GM18499 (cell line): ENCODE results near the gene COA8.
"Not testable (repeated sequence)": the region's sequence is repeated elsewhere in the genome, so short reads cannot be mapped to it uniquely, and the experiment has no call there.

Source experiments
- ATAC-seq: cut with Tn5 transposase; IDR thresholded peaks from one replicate; pipeline ENCODE4 v1.9.1; 2021; ENCODE audit warnings: moderate number of reproducible peaks; ENCODE audit not compliant: insufficient read depth, unreplicated experiment

Gene COA8

DNA sequence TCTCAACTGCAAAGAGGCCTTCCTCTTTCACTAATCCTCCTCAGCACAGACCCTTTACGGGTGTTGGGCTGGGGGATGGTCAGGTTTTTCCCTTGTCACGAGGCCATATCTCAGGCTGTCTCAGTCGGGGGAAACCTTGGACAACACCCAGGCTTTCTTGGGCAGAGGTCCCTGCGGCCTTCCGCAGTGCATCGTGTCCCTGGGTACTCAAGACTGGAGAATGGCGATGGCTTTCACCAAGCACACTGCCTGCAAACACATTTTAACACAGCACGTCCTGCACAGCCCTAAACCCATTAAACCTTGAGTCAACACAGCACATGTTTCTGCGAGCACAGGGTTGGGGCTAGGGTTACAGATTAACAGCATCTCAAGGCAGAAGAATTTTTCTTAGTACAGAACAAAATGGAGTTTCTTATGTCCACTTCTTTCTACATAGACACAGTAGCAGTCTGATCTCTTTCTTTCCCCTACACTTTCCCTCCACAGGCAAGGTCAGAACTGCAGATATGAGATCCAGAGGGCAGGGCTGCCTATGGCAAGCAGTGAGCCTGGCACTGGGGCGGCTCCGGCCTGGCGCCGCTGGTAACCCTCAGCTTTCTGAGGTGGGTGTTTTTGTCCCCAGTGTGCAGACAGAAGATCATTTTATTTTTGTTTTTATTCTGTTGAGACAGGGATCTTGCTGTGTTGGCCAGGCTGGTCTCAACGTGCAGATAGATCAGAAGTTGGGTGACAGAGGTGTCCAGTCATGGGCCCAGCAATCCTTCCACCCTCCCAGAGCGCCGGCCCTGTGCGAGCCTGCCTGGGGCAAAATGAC is 37.1 kb upstream of the COA8 start:
- not testable (repeated sequence) for ATAC-seq

GRCh38 chr14:103526247-103526913 is 36.4 kb upstream of the COA8 start:
- no peak for ATAC-seq

DNA sequence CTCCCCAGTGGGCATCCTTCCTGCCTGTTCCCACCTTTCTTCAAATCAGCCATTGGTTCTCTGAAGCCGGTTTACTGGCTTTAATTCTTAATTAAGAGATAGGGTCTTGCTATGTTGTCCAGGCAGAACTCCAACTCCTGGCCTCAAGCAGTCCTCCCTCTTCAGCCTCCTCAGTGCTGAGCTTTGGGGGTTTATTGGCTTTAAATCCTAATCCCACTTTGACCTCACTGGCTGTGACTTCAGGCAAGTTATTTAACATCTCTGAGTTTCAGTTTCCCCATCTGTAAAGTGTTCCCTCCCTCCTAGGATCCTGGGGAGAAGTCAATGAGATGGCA is 35.9 kb upstream of the COA8 start:
- ATAC-seq, result no peak

DNA sequence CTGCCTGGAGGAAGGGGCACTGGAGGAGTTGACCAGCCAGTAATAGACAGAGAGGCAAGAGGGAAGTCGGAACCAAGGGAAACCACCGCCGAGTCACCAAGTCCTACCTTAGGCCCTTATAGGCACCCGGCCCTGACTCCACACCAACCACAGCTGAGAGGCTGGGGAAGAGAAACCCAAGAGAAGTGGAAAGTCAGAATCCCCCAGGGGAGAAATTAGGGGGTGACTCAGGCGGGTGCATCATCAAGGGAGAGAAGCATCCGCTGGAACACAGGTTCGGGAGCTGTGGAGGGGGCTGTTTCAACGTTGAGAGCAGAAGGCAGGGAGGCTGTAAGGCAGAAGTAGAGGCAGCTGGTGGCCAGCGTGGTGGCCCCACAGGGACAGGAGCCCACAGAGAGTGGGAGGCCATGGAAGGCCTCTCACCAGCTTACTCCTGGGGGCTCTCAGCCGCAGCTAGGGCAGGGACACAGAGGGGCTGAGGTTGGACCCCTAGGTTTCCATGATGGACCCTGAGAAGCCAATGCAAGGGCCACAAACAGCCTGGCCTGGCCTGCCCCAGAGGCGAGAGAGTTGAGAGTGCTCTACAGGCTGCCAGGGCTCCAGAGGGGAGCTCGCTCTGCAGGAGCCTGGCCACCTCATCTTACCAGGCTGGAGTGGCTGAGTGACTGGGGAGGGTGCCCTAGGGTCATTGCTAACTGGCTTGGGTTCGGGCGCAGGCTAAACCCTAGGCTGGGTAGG is 35.2 kb upstream of the COA8 start:
- ATAC-seq, result peak; percentile 54

DNA sequence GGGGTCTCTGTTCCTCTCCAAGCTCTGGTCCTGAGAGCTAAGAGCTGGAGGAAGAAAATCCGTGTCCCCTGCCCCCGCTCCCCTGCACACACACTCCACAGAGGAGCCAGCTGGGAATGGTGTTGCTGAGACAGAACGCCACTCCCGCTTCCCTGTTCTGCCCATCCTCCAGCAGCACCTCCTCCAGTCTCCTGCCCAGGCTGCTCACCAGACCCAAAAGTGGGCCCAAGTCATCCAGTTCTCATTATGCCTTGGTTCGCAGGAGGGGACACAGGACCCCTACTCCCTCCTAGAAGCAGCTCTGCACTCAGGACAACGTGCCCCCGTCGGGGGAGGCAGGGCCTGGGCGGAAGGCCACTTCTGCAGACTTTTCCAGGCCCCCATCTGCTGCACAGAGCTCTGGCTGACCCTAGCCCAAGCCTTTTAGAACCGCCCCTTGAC is 34.6 kb upstream of the COA8 start:
- no peak for ATAC-seq

GRCh38 chr14:103528587-103529382 is 34.0 kb upstream of the COA8 start, which contains the start of gene TRMT61A:
TSS of gene TRMT61A (plus strand) at chr14:103529196. CDS start at chr14:103529979, 783 bp downstream.
- ATAC-seq, result no peak

DNA sequence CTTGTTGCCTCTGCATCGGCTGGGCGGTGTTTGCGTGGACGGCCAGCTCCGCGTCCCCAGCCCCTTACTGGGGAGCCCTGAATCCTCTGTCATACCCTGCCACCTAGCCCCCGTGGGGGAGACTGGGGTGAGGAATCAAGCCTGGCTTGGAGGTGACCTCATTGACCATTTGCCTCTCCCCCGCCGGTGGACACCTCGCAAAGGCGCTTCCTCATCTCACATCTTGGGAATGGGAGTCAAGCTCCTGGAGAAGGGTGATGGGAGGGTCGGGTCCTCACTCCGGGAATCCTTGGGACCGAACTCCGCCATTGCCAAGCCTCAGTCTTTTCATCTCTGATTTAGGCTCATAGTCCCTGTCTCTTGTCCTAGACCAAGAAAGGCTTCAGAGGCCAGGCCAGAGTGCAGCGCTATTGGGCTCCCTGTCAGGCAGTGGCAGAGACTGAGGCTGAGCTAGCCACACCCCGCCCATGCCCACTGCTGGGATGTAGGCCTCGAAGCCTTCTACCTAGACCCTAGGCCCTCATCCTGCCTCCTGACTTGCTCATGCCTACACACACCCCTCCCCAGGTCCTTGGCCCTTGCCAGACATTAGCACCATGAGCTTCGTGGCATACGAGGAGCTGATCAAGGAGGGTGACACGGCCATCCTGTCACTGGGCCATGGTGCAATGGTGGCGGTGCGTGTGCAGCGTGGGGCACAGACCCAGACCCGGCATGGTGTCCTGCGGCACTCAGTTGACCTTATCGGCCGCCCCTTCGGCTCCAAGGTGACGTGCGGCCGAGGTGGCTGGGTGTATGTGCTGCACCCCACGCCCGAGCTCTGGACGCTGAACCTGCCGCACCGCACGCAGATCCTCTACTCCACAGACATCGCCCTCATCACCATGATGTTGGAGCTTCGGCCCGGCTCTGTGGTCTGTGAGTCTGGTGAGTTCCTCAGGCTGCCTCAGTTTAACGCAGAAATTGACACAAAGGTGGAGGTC is 33.1 kb upstream of the COA8 start:
- ATAC-seq, result no peak

DNA sequence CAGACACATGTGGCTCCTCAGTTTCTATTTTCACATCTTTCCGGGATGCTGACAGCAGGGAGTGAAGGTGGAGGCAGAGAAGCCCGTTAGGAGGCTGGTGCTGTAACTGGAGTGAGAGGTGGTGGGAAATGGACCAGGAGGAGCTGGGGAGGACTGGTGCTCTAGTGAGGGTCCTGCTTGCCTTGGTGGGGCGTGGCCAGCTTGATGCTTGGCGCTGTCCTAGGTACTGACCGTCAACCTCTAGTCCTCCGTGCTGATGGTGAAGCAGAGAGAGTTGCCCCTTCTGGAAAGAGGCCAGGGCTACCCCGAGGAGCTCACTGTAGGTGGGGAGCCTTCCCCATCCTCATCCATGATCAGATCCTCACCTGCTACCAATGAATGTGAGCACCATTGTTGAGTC is 32.4 kb upstream of the COA8 start:
- no peak for ATAC-seq

- no peak for ATAC-seq
Observed at GRCh38 chr14:103530831-103531230, 31.9 kb upstream of the COA8 start.

DNA sequence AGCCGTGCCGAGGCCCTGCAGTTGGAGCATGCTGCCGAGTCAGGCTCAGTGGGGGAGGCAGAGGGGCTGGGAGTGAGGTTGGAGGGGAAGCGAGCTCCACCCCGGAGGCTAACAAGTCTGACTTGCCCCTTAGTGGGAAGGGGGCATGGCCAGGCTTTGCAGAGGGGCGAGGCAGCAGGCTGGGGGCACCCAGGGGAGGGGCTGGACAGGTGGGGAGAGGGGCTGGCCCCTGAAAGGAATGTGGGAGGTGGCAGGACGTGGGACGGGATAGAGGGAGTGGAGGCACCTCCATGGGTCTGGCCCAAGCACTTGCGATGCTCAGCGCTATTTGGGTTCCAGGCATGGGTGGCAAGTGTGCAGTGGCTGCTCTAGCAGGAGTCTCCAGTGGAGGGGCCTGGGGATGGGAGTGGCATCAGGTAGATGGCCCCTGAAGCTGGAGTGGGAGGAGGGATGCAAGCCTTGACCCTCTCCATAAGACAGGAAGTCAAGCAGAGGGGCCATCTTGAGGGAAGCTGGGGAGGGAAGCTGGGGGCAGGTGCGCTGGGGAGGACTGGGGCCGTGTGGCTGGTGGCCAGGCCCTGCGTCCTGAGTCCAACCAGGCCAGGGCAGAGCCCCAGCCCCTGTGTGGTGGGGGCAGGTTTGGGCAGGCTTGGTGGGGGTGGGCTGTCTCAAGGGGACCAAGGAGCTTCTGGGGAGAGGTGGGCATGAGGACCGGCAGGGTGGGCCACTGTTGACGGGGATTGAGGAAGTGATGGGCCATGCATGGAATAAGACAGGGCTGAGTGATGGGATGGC is 31.1 kb upstream of the COA8 start:
- no peak for ATAC-seq

GRCh38 chr14:103532216-103533136 is 30.3 kb upstream of the COA8 start:
- ATAC-seq, result no peak

DNA sequence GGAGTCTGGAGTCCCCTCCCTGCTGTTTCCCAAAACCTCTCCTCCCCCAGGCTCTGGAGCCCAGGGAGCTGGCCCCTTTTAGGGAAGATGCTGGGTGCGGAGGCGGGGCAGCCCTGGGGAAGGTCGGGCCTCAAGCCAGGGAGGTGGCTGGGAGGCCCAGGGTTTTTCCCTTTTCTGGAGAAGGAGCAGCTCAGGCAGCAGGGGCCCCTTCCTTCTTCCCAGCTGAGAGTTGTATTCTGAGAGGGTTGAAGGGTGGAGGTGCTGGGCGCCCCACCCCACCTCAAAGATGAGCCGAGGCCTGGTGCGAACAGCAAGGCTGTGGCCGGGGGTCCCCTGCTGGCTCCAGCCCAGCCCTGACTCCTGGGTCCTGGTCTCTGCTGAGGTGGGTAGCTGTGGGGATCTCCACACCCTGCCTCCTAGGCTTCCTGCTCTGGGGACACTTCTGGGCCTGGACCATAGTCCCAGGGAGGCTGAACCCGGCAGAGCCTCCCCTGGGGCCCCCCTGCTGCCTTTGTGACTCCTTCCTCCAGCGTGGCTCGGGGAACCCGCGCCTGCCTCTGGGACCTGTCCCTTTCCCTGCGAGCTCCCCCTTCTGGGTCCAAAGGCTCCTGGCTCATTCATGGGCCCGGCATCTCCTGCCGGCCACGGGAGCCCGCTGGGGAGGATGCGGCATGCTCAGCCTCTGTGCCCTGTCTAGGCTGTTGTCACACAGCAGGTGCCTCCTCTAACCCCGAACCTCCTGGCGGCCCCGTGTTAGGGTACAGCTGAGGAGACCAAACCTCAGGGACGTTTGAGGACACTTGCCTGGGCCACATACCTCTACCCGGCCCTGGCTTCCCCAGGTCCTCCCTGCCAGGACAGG is 29.4 kb upstream of the COA8 start:
- ATAC-seq, result no peak

DNA sequence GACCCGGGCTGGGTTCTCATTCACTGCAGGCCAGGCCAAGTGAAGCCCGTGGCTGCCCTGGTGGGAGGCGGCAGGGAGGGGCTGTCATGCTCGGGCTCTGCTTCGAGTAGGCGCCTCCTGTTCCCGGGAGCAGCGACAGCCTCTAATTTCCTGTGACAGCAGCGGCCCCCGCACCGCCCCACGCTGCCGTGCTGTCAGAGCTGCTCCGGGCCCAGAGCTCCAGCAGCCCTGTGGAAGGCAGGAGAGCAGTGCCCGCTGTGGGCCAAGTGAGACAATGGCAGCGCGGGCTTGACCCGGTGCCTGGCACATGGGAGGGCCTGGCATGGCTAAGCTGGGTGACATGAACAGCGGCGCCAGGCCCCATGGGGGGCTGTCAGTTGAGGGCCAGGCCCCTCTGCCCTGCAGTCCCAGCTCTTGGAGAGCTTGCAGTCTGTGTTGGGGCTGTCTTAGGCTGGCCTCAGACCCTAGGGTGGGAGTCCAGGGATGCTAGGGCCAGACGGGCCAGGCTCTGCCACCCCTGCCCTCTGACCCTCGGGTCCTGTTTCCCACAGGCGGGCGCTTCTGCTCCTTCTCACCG is 28.7 kb upstream of the COA8 start:
- ATAC-seq, result no peak

DNA sequence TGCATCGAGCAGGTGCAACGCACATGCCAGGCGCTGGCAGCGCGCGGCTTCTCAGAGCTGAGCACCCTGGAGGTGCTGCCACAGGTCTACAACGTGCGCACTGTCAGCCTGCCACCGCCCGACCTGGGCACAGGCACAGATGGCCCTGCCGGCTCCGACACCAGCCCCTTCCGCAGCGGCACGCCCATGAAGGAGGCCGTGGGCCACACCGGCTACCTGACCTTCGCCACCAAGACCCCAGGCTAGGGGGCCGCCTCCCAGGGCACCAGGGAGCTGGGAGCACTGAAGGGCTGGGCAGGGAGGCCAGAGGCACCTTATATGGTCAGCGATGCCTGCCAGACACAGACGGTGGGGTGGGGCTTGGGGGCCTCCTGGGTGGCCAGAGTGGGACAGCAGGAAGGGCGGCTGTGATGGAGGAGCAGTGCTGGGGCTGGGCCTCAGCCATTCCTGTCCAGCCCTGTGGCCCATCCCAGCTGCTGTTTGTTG is 28.1 kb upstream of the COA8 start:
- no peak for ATAC-seq

GRCh38 chr14:103535081-103535890 is 27.5 kb upstream of the COA8 start:
- ATAC-seq, result no peak
